HG03432 (cell line): Measurements from ENCODE around the gene SLC24A3.

ENCODE experiments used
- ATAC-seq: cut with Tn5 transposase; IDR thresholded peaks from one replicate; pipeline ENCODE4 v1.9.1; 2021; ENCODE audit warnings: mild to moderate bottlenecking, moderate library complexity; ENCODE audit not compliant: unreplicated experiment

The SLC24A3 gene

DNA sequence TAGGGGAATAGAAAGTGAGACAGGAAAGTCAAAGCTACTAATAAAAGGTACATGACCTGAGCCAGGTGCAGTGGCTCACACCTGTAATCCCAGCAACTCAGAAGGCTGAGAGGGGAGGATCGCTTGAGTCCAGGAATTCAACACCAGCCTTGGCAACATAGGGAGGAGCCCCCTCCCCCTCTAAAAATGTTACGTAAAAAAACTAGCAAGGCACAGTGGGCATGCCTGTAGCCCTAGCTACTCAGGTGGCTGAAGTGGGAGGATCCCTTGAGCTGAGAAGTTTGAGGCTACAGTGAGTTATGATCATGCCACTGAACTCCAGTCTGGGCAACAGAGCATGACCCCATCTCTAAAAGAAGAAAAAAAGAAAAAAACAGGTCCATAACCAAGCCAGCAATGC lies 359.6 kb downstream of the SLC24A3 start:
- no peak for ATAC-seq

DNA sequence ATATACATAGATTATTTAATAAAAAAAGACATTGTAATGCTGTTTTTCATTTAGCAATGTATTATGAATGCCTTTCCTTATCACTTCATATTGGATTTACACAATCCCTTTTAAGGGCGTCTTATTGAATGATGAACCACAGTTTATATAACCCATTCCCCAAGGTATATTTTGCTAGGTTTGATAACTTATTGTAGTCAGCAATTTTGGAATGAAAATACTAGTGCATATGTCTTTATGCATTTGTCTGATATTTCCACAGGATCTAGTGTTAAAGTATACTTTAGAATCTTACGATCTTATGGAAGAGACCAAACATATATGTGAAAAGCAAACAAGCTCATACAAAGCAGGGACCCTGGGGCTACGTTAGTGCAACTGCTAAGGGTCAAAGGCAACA lies 365.2 kb downstream of the SLC24A3 start:
- ATAC-seq: no peak

DNA sequence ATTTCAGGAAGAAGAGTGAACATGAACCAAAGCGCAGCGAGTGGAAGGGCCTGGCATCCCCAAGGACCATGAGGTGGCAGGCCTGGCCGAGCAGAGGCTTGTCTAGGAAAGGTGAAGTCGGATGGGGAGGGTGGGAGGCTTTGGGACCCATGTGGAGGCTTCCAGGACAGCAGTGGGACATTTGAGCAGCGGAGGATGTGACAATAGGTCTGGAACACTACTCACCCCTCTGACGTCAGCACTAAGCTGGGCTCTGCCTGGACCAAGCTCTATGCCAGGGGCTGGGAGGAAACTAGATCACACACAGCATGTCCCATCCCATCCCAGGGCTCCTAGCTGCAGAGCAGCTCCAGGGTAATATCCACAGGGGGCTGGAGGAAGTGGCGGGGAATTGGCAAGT lies 370.3 kb downstream of the SLC24A3 start:
- ATAC-seq: no peak

DNA sequence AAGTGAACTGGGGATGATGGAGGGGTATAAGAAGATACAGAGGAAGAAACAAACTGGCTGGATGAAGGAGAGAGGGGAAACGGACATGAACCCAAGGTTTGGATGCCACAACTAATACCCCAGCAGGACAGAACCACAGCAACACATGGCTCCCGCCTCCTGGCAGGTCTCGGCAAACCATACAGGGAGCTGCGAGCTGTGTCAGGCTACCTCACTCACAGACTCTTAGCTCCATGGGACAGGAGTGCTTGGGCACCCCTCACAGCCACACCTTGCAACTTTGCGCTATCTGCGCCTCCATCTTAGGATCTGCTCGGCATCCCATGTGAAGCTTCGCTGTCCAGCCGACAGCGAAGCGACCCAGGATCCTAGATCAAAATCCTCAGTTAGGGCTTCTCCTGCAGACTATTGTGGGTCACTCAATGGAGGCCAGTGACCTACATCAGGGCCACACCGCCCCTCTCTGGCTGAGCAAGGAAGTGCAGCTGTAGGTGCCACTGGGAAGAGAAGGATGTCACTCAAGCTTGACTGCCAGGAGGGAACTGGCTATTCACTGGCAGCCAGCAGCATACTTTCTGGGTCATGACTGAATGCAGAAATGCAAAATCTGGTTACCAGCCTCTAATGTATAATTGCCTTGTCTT lies 371.2 kb downstream of the SLC24A3 start:
- no peak for ATAC-seq

DNA sequence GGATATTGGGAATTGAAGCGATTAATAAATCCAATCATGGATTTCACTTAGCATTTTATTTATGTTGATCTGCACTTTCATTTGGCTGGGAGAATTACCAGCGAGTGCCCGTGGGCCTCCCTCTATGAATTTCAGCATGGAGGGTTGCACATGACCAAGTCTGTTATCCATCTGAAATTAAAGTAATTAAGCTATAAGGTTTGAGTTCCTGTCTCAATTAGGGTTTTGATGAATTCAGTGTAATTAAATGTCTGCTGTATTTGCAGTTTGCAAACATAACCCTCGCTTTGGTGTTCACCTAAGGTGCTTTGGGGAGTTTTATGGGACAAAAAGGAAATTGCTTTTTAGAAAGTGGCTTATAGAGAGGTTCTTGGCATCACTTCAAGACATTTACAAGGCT lies 375.8 kb downstream of the SLC24A3 start:
- no peak for ATAC-seq

DNA sequence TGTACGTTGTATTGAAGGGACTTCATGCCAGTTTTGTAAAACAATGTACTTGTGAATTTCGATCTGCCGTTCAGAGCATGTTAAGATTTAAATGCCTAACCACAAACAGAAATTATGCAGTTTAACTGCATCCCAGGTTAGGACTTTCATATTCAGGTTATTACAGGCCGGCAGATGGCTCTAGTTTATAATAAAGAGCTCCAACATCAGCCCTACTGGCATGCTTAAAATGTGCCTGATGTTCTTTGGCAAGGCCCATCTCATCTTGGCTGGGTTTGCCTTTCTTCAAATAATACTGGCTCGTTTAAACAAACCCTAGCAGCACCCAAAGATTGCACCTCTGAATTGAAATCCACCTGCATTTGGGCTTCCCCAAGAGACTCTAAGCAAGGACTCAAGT lies 376.3 kb downstream of the SLC24A3 start:
- ATAC-seq: no peak

DNA sequence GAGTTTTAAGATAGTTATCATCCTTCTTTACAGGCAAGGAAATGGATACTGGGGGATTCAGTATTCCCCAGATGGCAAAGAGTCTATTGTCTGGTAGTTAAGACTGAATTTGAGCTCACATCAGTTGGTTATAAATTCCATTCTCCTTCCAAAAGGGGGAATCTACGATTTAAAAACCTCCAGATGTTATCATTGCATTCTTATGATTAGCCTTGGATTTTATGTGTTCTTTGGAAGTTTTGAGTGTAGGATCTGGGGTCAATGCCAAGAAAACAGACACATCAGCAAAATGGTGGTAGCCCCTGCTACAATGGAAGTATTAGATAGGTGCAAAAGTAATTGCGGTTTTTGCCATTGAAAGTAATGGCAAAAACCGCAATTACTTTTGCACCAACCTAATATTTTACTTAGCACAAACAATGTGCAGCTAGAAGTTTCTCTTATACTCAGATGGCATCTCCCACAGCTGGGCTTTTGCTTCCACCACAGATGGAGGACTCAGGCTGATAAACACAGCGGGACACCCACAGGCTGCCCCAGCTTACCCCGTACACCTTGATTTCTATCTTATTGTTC lies 377.4 kb downstream of the SLC24A3 start:
- no peak for ATAC-seq

DNA sequence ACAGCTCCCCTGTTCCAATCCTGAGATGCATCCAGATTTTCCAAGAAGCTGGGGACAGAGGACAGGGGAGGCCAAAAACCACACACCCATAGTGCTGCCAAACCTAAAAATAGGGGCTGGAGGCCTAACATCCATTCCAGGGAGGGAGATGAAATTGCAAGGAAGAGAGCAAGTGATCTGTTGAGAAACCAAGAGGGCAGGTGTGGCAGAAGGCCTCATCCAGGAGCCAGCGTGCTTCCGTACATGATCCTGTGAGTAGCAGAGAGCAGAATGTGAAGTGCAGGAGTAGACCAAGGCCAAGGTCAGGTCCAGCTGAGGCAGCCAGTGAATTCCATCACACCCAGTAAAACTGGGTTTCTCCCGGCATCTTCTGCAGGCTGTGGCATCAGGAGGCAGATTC lies 377.9 kb downstream of the SLC24A3 start:
- ATAC-seq: no peak

DNA sequence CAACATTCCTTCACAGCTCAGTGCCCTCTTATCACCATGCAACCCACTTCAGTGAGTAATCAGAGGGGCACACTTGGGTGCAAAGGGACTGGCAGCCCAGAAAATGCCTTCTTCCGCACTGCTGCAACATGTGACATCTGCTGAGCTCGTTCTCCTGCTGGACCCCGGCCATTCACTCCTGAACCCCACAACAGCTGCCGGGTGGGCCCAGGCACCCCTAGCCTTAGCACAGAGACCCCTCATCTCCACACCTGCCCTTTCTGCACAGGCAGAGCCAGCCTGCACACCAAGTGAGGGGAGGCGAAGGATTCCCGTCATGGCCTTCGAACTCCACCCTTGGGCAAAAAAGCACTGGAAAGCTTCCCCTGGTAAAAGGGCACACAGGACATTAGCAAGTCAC lies 381.3 kb downstream of the SLC24A3 start:
- ATAC-seq: no peak

DNA sequence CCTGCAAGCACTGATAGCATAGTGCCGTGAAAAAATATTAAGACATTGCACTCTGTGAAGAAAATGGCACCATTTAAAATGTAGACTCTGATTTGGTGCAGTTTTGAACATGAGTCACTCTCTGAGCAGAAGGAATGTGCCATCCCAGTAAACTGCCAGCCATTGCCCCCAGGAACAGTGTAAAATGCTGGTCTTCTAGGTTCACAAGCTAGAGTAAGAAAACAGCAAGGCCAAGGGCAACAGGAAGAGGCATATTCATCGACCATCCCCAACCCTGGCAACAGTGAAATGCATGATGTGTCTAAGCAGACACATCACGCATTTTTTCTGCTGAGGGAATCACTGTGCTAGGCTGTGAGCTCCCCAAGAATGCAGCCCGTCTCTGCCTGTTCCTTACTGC lies 382.5 kb downstream of the SLC24A3 start:
- no peak for ATAC-seq

DNA sequence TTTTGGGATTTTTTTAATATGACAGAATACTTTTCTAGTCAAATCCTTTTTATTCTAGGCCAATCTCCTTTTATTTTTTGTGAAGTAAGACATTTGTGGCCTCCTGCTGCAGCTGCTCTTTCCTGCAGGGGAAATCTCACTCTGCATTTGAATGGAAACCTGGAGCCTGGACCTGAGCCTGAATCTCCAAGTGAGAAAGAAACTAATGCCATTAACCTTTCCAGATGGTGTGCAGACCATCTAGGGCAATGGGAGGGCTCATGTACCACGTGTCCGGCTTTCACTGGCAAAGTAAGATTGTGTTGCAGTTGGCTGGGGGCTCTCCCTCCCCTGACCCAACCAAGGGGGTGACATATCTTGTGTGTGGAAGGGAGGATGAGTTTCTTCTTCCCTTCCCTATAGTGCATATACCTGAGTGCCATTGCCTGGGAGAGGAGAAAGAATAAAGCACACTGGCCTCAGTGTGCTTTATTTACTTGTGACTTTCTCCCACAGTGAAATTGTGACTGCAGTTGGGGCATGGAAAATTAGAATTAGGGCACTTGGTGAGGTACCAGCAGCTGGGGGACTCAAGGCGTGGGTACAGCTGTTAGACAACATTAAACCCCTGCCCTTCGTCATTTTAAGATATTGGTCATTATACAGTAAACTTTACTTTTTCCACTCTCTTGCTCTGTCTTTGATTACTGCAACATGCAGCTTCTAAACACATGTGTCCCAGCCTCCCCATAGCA lies 385.8 kb downstream of the SLC24A3 start:
- no peak for ATAC-seq

DNA sequence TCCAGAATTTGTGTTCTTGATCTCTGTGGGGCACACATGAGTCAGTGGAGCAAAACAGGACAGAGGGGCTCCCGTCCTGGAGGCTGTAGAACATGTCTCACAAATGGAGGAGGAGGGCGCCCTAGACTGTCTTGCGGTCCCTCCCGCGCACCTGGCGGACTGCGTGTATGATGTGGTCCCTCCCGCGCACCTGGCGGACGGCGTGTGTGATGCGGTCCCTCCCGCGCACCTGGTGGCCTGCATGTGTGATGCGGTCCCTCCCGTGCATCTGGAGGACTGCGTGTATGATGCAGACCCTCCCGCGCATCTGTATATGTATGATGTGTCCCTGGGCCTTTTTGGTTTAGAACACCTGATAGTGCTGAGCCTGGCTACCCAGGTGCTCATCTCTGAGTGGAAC lies 386.8 kb downstream of the SLC24A3 start:
- no peak for ATAC-seq

DNA sequence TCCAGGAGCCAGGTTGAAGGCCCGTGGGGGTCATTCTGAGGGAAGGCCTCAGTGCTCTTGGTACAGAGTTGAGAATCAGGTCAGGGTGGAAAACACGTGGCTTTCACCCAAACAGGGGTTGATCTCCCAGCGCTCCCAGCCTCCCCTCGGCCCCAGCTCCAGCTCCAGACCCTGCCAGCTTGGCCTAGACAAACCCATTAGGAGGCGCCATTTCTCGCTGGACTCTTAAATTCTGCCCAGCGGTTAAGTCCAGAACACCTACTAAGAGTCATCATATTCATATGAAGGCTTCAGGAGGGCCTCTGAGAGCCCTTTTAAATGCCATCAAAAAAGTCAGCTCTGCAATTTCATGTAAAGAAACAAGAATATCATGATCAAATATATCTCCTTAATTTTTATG lies 387.6 kb downstream of the SLC24A3 start:
- ATAC-seq: no peak

DNA sequence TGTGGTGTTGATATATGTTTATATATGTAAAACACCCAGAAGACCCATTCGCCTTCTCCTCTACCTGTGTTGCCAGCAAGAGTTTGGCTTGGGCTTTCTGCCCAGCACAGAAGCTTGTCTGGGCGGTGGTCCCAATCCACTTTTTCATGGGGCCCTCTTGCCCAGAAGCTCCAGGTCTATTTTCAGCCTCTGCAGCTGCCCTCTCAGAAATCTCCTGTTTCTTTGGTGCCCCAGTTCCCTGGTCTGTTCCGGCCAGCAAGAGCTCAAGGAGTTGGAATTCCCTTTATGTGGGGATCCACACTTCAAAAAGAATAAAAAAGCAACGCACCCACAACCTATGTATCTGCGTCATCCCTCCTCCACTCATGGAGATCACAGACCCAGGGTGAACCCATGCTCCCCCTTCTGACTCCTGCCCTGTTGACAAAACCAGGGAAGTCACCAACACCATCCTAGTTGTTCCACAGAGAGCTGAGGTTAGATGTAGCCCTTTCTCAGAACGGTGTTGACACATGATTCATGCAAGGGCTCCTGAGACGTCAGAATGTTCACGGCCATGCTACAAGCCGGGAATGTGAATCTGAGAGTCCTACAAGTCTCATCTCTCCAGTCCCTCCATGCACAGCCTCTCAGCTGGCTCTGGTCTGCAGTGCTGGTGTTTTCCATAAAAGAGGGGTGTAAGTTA lies 388.8 kb downstream of the SLC24A3 start:
- ATAC-seq: no peak

DNA sequence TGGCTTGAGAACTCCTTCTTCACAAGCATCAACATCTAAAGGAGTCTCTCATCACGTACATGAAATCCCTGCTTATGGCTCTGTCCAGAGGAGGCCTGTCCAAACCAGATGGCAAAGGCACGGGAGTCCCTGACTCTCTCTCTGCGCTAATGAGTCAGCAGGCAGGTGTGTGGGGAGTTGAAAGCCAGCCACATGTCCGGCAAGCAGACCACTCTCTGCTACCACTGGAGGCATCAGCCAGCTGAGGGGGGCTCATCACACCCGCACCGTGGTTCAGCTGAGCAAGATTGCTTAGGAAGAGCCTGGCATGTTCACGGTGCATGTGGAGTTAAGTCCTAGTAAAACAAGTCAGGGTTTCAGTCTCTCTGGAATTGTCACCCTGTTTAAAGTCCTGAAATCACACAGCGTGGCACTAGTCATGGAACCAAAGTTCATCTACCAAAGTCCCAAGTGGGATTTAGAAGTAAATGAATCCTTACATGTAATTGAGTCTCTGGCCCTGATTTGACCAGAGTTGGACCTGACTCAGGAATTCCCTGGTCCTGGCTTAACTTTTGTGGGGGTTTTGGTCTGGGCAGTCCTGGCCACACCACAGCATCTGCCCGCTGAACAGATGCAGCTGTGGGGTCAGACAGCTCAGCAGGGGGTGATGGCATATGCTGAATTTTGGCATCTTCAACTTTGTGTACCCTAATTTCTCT lies 390.4 kb downstream of the SLC24A3 start:
- ATAC-seq: no peak

DNA sequence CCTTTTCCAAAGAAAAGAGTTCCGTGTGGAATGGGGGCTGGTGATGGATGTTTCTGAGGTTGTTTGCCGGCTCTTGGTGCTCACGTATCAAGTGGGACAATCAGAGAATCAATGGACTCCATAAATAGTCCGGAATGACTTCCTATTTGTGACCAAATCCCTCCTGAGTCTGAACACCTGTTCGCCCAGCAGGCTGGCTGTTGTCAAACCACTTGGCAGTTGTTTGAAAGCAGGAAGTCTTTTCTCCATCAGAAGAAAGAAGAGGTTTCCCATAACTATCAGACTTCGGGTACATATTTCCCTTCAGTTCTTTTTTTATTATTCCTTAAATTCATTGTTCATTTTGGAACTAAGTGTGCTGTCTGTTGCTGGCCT lies 390.9 kb downstream of the SLC24A3 start:
- no peak for ATAC-seq

DNA sequence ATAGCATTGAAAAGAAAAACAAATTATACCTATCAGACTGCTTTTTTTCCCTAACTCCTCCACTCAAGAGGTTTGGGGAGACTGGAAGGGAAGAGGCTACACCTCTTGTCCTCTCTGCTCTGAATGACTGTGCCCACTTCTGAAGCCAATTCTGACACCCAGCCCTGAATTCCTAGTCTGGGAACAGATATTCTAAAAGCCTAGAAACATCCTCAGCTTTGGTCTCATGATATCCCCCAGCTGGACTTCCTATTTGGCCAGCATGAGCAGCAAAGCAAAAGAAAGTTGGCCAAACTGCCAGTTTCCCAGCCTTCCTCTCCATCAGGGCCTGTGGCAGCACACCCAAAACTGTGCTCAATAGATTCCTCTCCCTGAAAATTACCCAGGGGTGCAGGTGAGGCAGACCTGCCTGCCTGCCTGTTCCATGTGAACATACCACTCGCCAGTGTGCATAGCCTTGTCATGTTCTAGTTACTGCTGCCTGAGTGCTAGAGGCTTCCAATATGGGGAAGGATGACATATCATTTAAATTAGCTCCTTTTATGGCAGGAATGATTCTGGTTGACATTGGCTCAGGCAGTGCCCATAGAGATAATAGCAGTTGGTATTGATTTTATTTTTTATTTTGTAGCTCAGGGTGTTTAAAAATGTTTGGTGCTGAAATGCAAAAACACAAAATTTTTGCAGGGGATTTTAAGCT lies 393.5 kb downstream of the SLC24A3 start:
- no peak for ATAC-seq

DNA sequence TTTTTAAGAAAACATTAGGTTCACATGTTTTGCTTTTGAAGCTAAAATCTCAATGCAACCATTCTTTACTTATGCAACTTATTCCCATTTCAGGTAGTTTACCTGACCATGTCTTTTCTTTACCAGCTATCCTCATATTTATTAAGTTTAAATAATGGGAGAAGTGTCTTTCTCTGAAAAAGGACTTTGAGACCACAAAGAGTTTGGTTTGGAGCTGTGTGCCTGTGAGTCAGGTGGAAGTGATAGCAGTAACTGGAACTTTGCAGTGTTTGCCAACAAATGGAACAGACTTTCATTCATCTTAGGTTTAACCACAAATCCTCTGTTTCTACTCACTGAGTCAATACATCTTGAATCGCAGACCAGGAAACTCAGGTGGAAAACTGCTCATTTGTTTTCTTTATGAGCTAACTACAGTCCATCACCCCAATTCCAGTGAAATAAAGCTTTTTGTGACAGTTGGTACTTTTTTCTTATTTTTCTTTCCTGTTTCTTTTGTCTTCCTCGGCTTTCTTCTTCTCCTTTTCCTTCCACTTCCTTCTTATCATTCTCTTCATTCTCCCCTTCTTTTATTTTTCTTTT lies 397.3 kb downstream of the SLC24A3 start:
- no peak for ATAC-seq

DNA sequence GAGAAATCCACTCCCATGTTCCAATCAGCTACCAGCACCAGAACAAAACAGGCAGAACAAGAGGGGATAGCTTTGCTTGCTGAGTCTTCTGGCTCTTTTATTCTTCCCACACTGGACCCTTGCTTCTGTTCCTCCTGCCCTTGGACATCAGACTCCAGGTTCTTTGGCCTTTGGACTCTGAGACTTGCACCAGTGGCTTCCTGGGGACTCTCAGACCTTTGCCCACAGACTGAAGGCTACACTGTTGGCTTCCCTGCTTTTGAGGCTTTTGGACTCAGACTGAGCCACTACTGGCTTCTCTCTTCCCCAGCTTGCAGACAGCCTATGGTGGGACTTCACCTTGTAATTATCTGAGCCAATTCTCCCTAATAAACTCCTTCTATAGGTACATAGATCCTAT lies 403.2 kb downstream of the SLC24A3 start:
- ATAC-seq: no peak

DNA sequence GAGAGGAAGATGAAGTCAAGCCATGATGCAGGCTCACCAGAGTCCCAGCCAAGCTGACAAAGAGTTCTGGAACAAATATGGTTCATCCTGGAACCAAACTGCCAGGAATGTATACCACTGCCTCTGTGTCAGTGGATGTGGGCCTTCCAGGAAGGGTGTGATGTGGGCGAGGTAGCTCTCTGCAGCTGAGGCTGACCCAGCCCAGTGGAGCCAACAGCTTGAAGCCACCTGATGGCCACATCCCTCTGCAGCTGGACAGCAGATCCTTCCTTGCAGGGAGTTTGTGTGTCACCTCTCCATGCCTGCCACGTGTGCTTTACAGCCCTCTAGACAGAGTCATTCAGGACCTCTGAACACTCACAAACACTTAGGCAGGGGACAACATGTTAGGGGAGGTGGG lies 403.6 kb downstream of the SLC24A3 start:
- no peak for ATAC-seq
